SHP77 (cell line): Measurements from ENCODE around the gene KLK5.

Experiments
- DNase-seq, 2 experiments: peaks; one replicate each; lab custom pipeline; 2025; lab: John Stamatoyannopoulos, UW

Gene KLK5

GRCh38 chr19:50968716-50969412, 16.0 kb upstream of the KLK5 start:
- DNase-seq, result no peak

DNA sequence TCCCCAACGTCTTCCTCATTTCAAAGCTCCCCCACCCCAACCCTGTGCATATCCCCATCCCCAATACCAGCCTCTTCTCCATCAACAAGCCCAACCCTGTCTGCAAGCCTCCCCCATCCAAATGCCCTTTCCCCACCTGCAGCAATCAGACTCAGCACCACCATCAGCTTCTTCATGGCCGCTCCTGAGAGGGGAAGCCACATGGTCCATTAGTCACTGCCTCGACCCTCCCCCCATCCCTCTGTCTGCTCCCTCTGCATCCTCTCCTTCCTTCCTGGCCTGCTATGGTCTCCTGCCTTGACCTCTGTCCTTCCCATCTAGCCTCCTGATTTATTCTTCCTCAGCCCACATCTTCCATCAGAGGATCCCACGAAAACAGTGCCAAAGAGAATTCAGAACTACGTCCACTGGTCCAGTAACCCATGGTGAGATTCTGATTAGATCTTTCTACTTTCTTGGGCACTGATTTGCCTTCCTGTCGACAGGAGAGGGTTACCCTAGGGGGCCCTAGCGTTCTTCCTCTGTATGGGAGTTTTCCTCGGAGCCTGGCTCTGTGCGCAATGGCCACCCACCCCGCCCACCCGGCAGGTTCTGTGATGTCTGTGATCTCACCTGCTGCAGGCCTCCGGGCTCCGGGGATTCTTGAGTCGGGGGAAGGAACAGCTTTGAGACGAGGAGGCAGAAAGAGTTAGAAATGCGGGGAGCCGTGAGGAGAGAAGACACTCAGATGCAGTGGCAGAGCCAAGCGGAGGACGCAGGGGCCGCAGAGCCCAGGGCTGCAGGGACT, 15.3 kb upstream of the KLK5 start:
- DNase-seq, result no peak

DNA sequence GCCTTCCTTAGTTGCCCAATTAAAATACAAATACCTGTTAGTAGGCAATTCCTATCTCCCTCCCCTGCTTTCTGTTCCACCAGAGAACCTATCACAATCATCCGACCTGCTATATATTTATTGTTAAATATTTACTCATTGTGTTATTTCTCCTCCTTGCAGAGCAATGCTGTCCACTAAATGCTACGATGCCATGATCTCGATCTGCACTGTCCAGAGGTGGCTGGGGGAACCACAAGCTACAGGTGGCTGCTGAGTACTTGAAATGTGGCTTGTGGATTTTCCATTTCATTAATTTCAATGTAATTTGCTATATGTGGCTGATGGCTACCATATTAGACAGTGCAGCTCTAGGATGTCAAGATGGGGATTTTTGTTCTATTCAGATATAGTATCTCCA, 11.4 kb upstream of the KLK5 start:
- DNase-seq, result no peak

GRCh38 chr19:50963381-50963780, 10.5 kb upstream of the KLK5 start:
- no peak for DNase-seq

- DNase-seq, result no peak
Measured at GRCh38 chr19:50962245-50962644, 9.4 kb upstream of the KLK5 start.

- no peak for DNase-seq
Measured at GRCh38 chr19:50959731-50960500, 7.1 kb upstream of the KLK5 start.

DNA sequence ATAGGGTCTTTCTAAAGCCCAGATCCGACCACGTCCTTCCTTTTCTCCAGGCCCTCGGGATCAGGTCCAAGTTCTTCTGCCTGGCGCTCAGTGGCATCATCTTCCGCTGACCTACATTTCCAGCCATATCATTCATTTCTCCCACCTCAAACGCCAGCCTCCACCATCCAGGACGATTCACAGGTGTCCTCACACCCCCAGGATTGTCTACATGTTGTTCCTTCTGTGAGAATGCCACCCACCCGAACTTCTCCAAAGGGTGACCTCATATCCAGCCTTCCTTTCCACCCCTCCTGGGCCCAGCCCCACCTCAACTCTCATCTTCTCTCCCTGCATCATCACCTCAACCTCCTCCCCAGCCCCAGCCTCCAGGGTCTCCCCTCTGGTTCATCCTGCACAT, 4.7 kb upstream of the KLK5 start:
- DNase-seq, result no peak

GRCh38 chr19:50949861-50950260, 3.0 kb downstream of the KLK5 start:
- DNase-seq, result no peak

- DNase-seq, result no peak
Measured at GRCh38 chr19:50947123-50947522, 5.7 kb downstream of the KLK5 start.

DNA sequence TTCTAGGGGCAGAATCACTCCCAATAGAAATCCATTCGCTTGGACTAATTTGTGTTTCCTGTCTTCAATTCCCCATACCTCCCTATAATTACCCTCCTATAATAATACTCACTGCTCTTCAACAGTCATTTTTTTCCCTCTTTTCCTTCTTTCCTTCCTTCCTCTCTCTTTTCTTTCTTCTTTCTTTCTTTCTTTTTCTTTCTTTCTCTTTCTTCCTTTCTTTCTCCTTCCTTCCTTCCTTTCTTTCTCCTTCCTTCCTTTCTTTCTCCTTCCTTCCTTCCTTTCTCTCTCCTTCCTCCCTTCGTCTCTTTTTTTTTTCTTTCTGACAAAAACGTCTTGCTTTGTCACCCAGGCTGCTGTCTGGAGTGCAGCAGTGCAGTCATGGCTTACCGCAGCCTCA, 8.0 kb downstream of the KLK5 start:
- no peak for DNase-seq

GRCh38 chr19:50943074-50943828, 9.6 kb downstream of the KLK5 start:
- DNase-seq, result no peak

GRCh38 chr19:50939596-50939995, 13.2 kb downstream of the KLK5 start:
- no peak for DNase-seq

DNA sequence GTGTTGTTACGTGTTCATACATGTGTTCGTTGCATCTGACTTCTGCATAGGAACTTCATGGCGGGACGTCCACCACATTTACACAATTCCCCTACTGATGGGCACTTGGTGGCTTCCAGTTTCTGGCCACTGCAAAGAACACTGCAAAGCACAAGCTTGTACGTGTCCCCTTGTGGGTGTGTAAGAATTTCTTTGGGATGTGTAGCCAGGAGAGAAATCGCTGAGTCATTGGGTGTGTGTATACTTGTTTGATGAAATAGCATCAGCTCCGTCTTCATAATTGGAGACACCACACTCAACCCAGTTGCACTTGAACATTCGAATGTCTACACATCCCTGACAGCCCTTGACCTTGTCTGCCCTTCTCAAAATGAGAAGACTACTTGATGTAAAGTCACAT, 19.2 kb downstream of the KLK5 start:
- DNase-seq, result no peak

- no peak for DNase-seq
Measured at GRCh38 chr19:50932690-50933083, 20.2 kb downstream of the KLK5 start.

DNA sequence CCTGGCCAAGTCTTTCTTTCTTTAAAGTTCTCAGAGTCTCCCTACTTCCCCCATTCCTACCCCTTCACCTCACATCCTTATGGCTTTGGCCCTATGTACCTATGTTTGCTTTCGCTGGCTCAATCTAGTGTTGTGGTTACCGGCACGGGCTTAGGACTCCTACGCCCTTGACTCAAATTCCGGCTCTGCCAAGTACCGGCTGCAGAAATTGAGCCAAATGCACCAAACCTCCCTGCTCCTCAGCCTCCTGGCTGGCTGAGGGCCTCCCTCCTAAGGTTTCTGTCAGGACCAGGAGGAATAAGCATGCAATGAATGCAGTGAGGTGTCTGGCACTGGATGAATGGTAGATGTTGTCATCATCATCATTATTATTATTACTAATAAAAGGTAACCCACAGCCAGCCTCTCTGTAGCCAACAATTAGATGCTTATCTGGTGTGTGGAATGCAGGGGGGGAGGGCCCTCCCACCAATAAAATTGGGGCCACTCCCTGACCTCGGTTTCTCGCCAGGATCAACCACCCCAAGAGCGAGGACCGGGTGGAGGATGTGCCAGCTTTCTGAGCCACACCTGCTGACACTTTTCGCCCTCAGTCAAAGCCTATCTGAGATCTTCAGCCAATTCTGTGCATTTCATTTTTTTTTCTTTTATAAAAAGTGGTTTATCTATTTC, 20.7 kb downstream of the KLK5 start:
- no peak for DNase-seq

- no peak for DNase-seq
Measured at GRCh38 chr19:50931023-50931422, 21.8 kb downstream of the KLK5 start.

- DNase-seq, result no peak
Measured at GRCh38 chr19:50928831-50929230, 24.0 kb downstream of the KLK5 start.

- DNase-seq, result no peak
Measured at GRCh38 chr19:50926144-50926543, 26.7 kb downstream of the KLK5 start.

DNA sequence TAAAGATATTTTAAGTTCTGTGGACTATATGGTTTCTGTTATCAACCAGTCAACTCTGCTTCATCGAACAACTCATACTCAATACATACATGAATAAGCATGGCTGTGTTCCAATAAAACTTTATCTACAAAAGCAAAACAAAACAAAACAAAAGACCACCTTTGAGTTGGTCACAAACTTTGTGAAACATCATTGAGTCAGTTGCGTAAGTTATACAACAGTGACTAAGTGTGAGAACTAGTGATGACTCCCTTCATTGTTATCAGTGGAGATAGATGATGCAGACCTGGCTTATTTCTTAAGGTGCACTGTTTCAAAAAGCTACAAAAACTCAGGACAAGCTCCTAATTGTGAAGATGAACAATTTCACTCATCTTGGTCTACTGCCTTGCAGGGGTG, 27.1 kb downstream of the KLK5 start:
- DNase-seq, result no peak

- DNase-seq, result no peak
Measured at GRCh38 chr19:50924586-50924985, 28.3 kb downstream of the KLK5 start.

GRCh38 chr19:50922317-50922853, 30.5 kb downstream of the KLK5 start:
- DNase-seq, result peak; percentile 79 to 81
